Caco-2 (cell line): ENCODE measurements around the gene FGD2. TPM values are rescaled to one million over a fixed set of nuclear protein-coding genes. Genes with fewer than 3 reads are reported as not detected.

ENCODE experiments used
- BruUV-seq: library from RNA; stranded (reverse); fragments of 400-500 nt; replicated peaks from 2 replicates; lab custom pipeline; 2021; lab: Mats Ljungman, UMichigan
- CTCF ChIA-PET: fragments of 300-600 bp; sonication (Branson Sonifier 250); formaldehyde crosslinking; loops from one replicate; lab custom pipeline; 2022; ENCODE audit warnings: antibody characterized with exemption; lab: Charles Lee
- POLR2A ChIA-PET: fragments of 300-600 bp; sonication (Branson Sonifier 250); formaldehyde crosslinking; loops from one replicate; lab custom pipeline; 2022; ENCODE audit warnings: antibody characterized with exemption; lab: Charles Lee
- DNase-seq, 2 experiments: peaks; one replicate each; pipeline versions ENCODE4 v3.0.0 to v3.0.0-alpha.2; 2020 to 2022
- H3K27me3 ChIP-seq: replicated peaks from 2 replicates; pipeline ENCODE4 v1.6.0; 2011; ENCODE audit warnings: low read length; ENCODE audit not compliant: control insufficient read depth, insufficient read depth
- H3K36me3 ChIP-seq: 2 replicates; pipeline ENCODE4 v1.5.1; 2011; ENCODE audit warnings: low read length; ENCODE audit not compliant: control insufficient read depth, insufficient read depth
- H3K4me1 ChIP-seq: fragments of 250-450 bp; sonication (Bioruptor Pico); 2 replicates; pipeline ENCODE4 v1.5.1; 2020; ENCODE audit warnings: mild to moderate bottlenecking
- H3K4me3 ChIP-seq: 2 replicates; pipeline ENCODE4 v1.5.1; 2011; ENCODE audit warnings: low read depth, mild to moderate bottlenecking, control low read depth, low read length
- H3K9me3 ChIP-seq: fragments of 250-450 bp; sonication (Bioruptor Pico); 2 replicates; pipeline ENCODE4 v1.5.1; 2020; ENCODE audit warnings: mild to moderate bottlenecking, moderate library complexity
- H3K27ac Mint-ChIP-seq: one replicate; pipeline ENCODE4 v1.8.0; 2022; ENCODE audit warnings: mixed read lengths; ENCODE audit not compliant: unreplicated experiment
- H3K27me3 Mint-ChIP-seq: one replicate; pipeline ENCODE4 v1.8.0; 2022; ENCODE audit warnings: mixed read lengths; ENCODE audit not compliant: insufficient read depth, unreplicated experiment
- H3K36me3 Mint-ChIP-seq: one replicate; pipeline ENCODE4 v1.8.0; 2022; ENCODE audit warnings: mild to moderate bottlenecking, mixed read lengths; ENCODE audit not compliant: insufficient read depth, unreplicated experiment
- H3K4me1 Mint-ChIP-seq: one replicate; pipeline ENCODE4 v1.8.0; 2022; ENCODE audit warnings: low read depth, mixed read lengths; ENCODE audit not compliant: unreplicated experiment
- H3K4me3 Mint-ChIP-seq: one replicate; pipeline ENCODE4 v1.8.0; 2022; ENCODE audit warnings: mild to moderate bottlenecking, moderate library complexity, mixed read lengths; ENCODE audit not compliant: unreplicated experiment
- H3K9me3 Mint-ChIP-seq: one replicate; pipeline ENCODE4 v1.8.0; 2022; ENCODE audit warnings: mixed read lengths; ENCODE audit not compliant: unreplicated experiment
- CTCF ChIP-seq, 2 experiments: fragments of 200-600 bp in 1 of 2; IDR thresholded peaks; 1 replicate in 1 of 2; 2 replicates in 1 of 2; pipeline versions ENCODE4 v1.5.1 to v1.8.0; 2011 to 2022; ENCODE audit warnings: antibody characterized with exemption in 1 of 2, control low read depth in 1 of 2, inconsistent platforms in 1 of 2, low read depth in 1 of 2, low read length in 1 of 2, mild to moderate bottlenecking in 1 of 2, moderate library complexity in 1 of 2; ENCODE audit not compliant: insufficient read depth in 1 of 2, severe bottlenecking in 1 of 2, unreplicated experiment in 1 of 2
- intact Hi-C: fragments of 100-400 bp; cut with micrococcal nuclease; formaldehyde crosslinking; loops from one replicate; pipeline ENCODE4 v1.10.0; 2022; ENCODE audit not compliant: unreplicated experiment
- total RNA-seq: library from RNA; stranded (reverse); gene quantifications from 2 replicates; pipeline ENCODE4 v1.2.3, GENCODE V29; 2022

The FGD2 gene
- total RNA-seq, 1 experiment from 2014 or later, result not detected

- TF ChIP-seq CTCF (IDR thresholded peaks at IDR 0.05; ENCODE audit: insufficient read depth in 1 of 2, low read depth in 1 of 2, low read length in 1 of 2, severe bottlenecking in 1 of 2, unreplicated experiment in 1 of 2), result peak; percentile 86 to 93
- Mint-ChIP-seq H3K27ac (no peak overlapping the region), H3K4me1 (peaks cover 7% of the 10 kb centered on the region), H3K36me3 (no peaks in the 10 kb centered on the region), H3K27me3 (no peaks in the 10 kb centered on the region), H3K4me3 (no peak overlapping the region), H3K9me3 (no peaks in the 10 kb centered on the region)
- peaks cover 14% of the 10 kb centered on the region for H3K4me1 ChIP-seq
- POLR2A ChIA-PET, result interaction anchor here (0.5 kb wide), 1 partner anchor 20 kb away, joined by 4 read pairs; no protein-coding TSS in a partner anchor
- peak; percentile 81 to 91 for DNase-seq
- intact Hi-C loops, result loop anchor here (1.0 kb wide), 2 partner anchors 121 to 157 kb away; no protein-coding TSS in a partner anchor
- H3K4me3 ChIP-seq, result no peak overlapping the region
- no peaks in the 10 kb centered on the region for H3K27me3 ChIP-seq
- H3K9me3 ChIP-seq, result no peaks in the 10 kb centered on the region
- CTCF ChIA-PET, result interaction anchor here (0.6 to 3.2 kb wide), 14 partner anchors 22 to 162 kb away, joined by 3 to 24 read pairs (median 4); no protein-coding TSS in a partner anchor
- no TSS peak for BruUV-seq
- no peaks in the 10 kb centered on the region for H3K36me3 ChIP-seq
These were observed 45.9 kb downstream of the FGD2 start for GRCh38 chr6:37051138-37052026.

DNA sequence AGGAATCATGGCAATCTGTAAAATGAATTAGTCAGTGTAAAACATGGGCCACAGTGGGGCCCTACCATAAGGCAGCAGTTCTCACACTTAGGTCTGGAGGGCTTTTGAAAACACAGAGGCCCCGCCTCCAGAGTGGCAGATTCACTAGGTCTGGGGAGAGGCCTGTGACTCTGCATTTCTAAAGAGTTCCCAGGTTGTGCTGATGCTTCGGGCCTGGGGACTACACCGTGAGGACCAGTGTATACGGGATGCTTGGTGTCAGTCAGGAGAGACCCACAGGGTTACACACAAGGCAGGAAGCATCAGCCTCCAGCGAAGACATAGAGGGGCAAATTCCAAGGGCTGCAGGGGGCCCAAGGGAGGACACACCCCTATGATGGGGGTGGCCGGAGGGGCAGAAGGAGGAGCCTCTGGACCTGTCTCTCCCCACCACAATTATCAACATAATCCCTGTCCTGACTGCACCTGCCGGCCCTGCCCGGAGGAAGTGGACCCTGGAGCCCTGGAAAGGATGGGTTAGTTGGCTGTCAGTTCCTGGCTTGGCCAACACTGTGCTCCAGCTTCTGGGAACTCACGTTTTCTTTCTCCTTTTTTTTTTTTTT is 46.7 kb downstream of the FGD2 start:
- intact Hi-C loops, result no loop called here
- H3K4me1 Mint-ChIP-seq, result peaks cover 13% of the 10 kb centered on the region
- ChIA-PET POLR2A (interaction anchor here (0.5 to 0.6 kb wide), 2 partner anchors 21 to 85 kb away, joined by 4 read pairs; no protein-coding TSS in a partner anchor), CTCF (interaction anchor here (0.6 to 3.2 kb wide), 10 partner anchors 31 to 161 kb away, joined by 3 to 24 read pairs (median 6); partner anchors contain the start of gene PIM1)
- H3K27me3 ChIP-seq, result no peaks in the 10 kb centered on the region
- no peaks in the 10 kb centered on the region for H3K36me3 ChIP-seq
- H3K27me3 Mint-ChIP-seq, result no peaks in the 10 kb centered on the region
- H3K36me3 Mint-ChIP-seq, result no peaks in the 10 kb centered on the region
- no peak overlapping the region for H3K27ac Mint-ChIP-seq
- no peak overlapping the region for H3K4me3 ChIP-seq
- H3K4me1 ChIP-seq, result peaks cover 19% of the 10 kb centered on the region
- DNase-seq, result peak in 1 of 2 experiments; percentile 51
- H3K9me3 ChIP-seq, result no peaks in the 10 kb centered on the region
- no TSS peak for BruUV-seq
- no peak overlapping the region for H3K4me3 Mint-ChIP-seq
- TF ChIP-seq CTCF (IDR thresholded peaks at IDR 0.05; ENCODE audit: insufficient read depth in 1 of 2, low read depth in 1 of 2, low read length in 1 of 2, severe bottlenecking in 1 of 2, unreplicated experiment in 1 of 2), result no peak
- H3K9me3 Mint-ChIP-seq, result no peaks in the 10 kb centered on the region

- Mint-ChIP-seq H3K27ac (no peak overlapping the region), H3K27me3 (no peaks in the 10 kb centered on the region), H3K36me3 (no peaks in the 10 kb centered on the region), H3K4me1 (peaks cover 14% of the 10 kb centered on the region), H3K9me3 (no peaks in the 10 kb centered on the region), H3K4me3 (no peak overlapping the region)
- Histone ChIP-seq H3K27me3 (no peaks in the 10 kb centered on the region), H3K9me3 (no peaks in the 10 kb centered on the region), H3K4me1 (peaks cover 23% of the 10 kb centered on the region), H3K4me3 (no peak overlapping the region), H3K36me3 (no peaks in the 10 kb centered on the region)
- intact Hi-C loops, result no loop called here
- DNase-seq, result no peak
- BruUV-seq, result no TSS peak
- TF ChIP-seq CTCF (IDR thresholded peaks at IDR 0.05; ENCODE audit: insufficient read depth in 1 of 2, low read depth in 1 of 2, low read length in 1 of 2, severe bottlenecking in 1 of 2, unreplicated experiment in 1 of 2), result no peak
- ChIA-PET POLR2A (no interaction called here), CTCF (interaction anchor here (1.0 kb wide), 1 partner anchor 156 kb away, joined by 3 read pairs; no protein-coding TSS in a partner anchor)
These were observed 48.2 kb downstream of the FGD2 start for GRCh38 chr6:37053683-37054082.
